Measurements from ENCODE around the gene COLEC12. TPM values are rescaled to one million over a fixed set of nuclear protein-coding genes. Genes with fewer than 3 reads are reported as not detected.
A peak's percentile ranks its signal among the peaks of the same experiment; 100 is the strongest.

COLEC12 gene
- polyA plus RNA-seq, 2 donors, result 0.75 to 1.2 TPM

GRCh38 chr18:452816-453215, 47.7 kb downstream of the COLEC12 start:
- Histone ChIP-seq H3K4me3 (ENCODE audit: low read depth in 1 of 2, low read length in 2 of 2) (no peak overlapping the region), H3K27me3 (ENCODE audit: control insufficient read depth in 1 of 2, insufficient read depth in 2 of 2, low read length in 2 of 2) (no peaks in the 10 kb centered on the region), H3K4me1 (ENCODE audit: control insufficient read depth in 2 of 2, insufficient read depth in 2 of 2, low read length in 1 of 2) (no peaks in the 10 kb centered on the region), H3K36me3 (ENCODE audit: control insufficient read depth in 2 of 2, insufficient read depth in 2 of 2, low read length in 1 of 2) (no peaks in the 10 kb centered on the region), H3K27ac (ENCODE audit: low read depth in 2 of 2, low read length in 1 of 2) (no peak overlapping the region), H3K9me3 (ENCODE audit: control insufficient read depth in 2 of 2, insufficient read depth in 1 of 2, low read depth in 1 of 2, low read length in 1 of 2) (peaks cover 0 to 3% of the 10 kb centered on the region in 2 donors)
- 68 to 73% methylated on average over 1 of the region's 1 CpG for WGBS, 2 donors

GRCh38 chr18:449374-449773, 51.1 kb downstream of the COLEC12 start:
- Histone ChIP-seq H3K4me3 (ENCODE audit: low read depth in 1 of 2, low read length in 2 of 2) (no peak overlapping the region), H3K27me3 (ENCODE audit: control insufficient read depth in 1 of 2, insufficient read depth in 2 of 2, low read length in 2 of 2) (no peaks in the 10 kb centered on the region), H3K27ac (ENCODE audit: low read depth in 2 of 2, low read length in 1 of 2) (peak overlapping the region; percentile 66 to 74), H3K36me3 (ENCODE audit: control insufficient read depth in 2 of 2, insufficient read depth in 2 of 2, low read length in 1 of 2) (no peaks in the 10 kb centered on the region), H3K9me3 (ENCODE audit: control insufficient read depth in 2 of 2, insufficient read depth in 1 of 2, low read depth in 1 of 2, low read length in 1 of 2) (peaks cover 0 to 3% of the 10 kb centered on the region in 2 donors), H3K4me1 (ENCODE audit: control insufficient read depth in 2 of 2, insufficient read depth in 2 of 2, low read length in 1 of 2) (no peaks in the 10 kb centered on the region)
- 32 to 40% methylated on average over 8 of the region's 8 CpGs for WGBS, 2 donors

GRCh38 chr18:448116-448790, 52.2 kb downstream of the COLEC12 start:
- H3K27ac ChIP-seq (ENCODE audit: low read depth in 2 of 2, low read length in 1 of 2), result no peak overlapping the region
- peaks cover 0 to 3% of the 10 kb centered on the region in 2 donors for H3K9me3 ChIP-seq (ENCODE audit: control insufficient read depth in 2 of 2, insufficient read depth in 1 of 2, low read depth in 1 of 2, low read length in 1 of 2)
- 38 to 47% methylated on average over 5 of the region's 5 CpGs for WGBS, 2 donors
- no peaks in the 10 kb centered on the region for H3K4me1 ChIP-seq (ENCODE audit: control insufficient read depth in 2 of 2, insufficient read depth in 2 of 2, low read length in 1 of 2)
- H3K27me3 ChIP-seq (ENCODE audit: control insufficient read depth in 1 of 2, insufficient read depth in 2 of 2, low read length in 2 of 2), result no peaks in the 10 kb centered on the region
- no peaks in the 10 kb centered on the region for H3K36me3 ChIP-seq (ENCODE audit: control insufficient read depth in 2 of 2, insufficient read depth in 2 of 2, low read length in 1 of 2)
- H3K4me3 ChIP-seq (ENCODE audit: low read depth in 1 of 2, low read length in 2 of 2), result no peak overlapping the region

- Histone ChIP-seq H3K4me1 (ENCODE audit: control insufficient read depth in 2 of 2, insufficient read depth in 2 of 2, low read length in 1 of 2) (no peaks in the 10 kb centered on the region), H3K9me3 (ENCODE audit: control insufficient read depth in 2 of 2, insufficient read depth in 1 of 2, low read depth in 1 of 2, low read length in 1 of 2) (peaks cover 0 to 3% of the 10 kb centered on the region in 2 donors), H3K27ac (ENCODE audit: low read depth in 2 of 2, low read length in 1 of 2) (peak overlapping the region in 1 of 2 donors; percentile 65), H3K36me3 (ENCODE audit: control insufficient read depth in 2 of 2, insufficient read depth in 2 of 2, low read length in 1 of 2) (no peaks in the 10 kb centered on the region), H3K27me3 (ENCODE audit: control insufficient read depth in 1 of 2, insufficient read depth in 2 of 2, low read length in 2 of 2) (no peaks in the 10 kb centered on the region), H3K4me3 (ENCODE audit: low read depth in 1 of 2, low read length in 2 of 2) (no peak overlapping the region)
- WGBS, 2 donors, result 55 to 60% methylated on average over 5 of the region's 5 CpGs
These were observed 53.5 kb downstream of the COLEC12 start for GRCh38 chr18:446941-447560.

- Histone ChIP-seq H3K36me3 (ENCODE audit: control insufficient read depth in 2 of 2, insufficient read depth in 2 of 2, low read length in 1 of 2) (no peaks in the 10 kb centered on the region), H3K4me1 (ENCODE audit: control insufficient read depth in 2 of 2, insufficient read depth in 2 of 2, low read length in 1 of 2) (no peaks in the 10 kb centered on the region), H3K27me3 (ENCODE audit: control insufficient read depth in 1 of 2, insufficient read depth in 2 of 2, low read length in 2 of 2) (no peaks in the 10 kb centered on the region), H3K27ac (ENCODE audit: low read depth in 2 of 2, low read length in 1 of 2) (no peak overlapping the region), H3K4me3 (ENCODE audit: low read depth in 1 of 2, low read length in 2 of 2) (no peak overlapping the region), H3K9me3 (ENCODE audit: control insufficient read depth in 2 of 2, insufficient read depth in 1 of 2, low read depth in 1 of 2, low read length in 1 of 2) (no peaks in the 10 kb centered on the region)
- WGBS, 2 donors, result 77 to 86% methylated on average over 3 of the region's 3 CpGs
These were observed 55.4 kb downstream of the COLEC12 start for GRCh38 chr18:445055-445454.

- H3K27ac ChIP-seq (ENCODE audit: low read depth in 2 of 2, low read length in 1 of 2), result no peak overlapping the region
- H3K4me3 ChIP-seq (ENCODE audit: low read depth in 1 of 2, low read length in 2 of 2), result no peak overlapping the region
- no peaks in the 10 kb centered on the region for H3K27me3 ChIP-seq (ENCODE audit: control insufficient read depth in 1 of 2, insufficient read depth in 2 of 2, low read length in 2 of 2)
- no peaks in the 10 kb centered on the region for H3K4me1 ChIP-seq (ENCODE audit: control insufficient read depth in 2 of 2, insufficient read depth in 2 of 2, low read length in 1 of 2)
- 79 to 86% methylated on average over 2 of the region's 2 CpGs for WGBS, 2 donors
- no peaks in the 10 kb centered on the region for H3K36me3 ChIP-seq (ENCODE audit: control insufficient read depth in 2 of 2, insufficient read depth in 2 of 2, low read length in 1 of 2)
- no peaks in the 10 kb centered on the region for H3K9me3 ChIP-seq (ENCODE audit: control insufficient read depth in 2 of 2, insufficient read depth in 1 of 2, low read depth in 1 of 2, low read length in 1 of 2)
These were observed 61.9 kb downstream of the COLEC12 start for GRCh38 chr18:438571-438970.

GRCh38 chr18:435940-436339, 64.6 kb downstream of the COLEC12 start:
- H3K27ac ChIP-seq (ENCODE audit: low read depth in 2 of 2, low read length in 1 of 2), result no peak overlapping the region
- 86 to 89% methylated on average over 4 of the region's 4 CpGs for WGBS, 2 donors
- H3K4me1 ChIP-seq (ENCODE audit: control insufficient read depth in 2 of 2, insufficient read depth in 2 of 2, low read length in 1 of 2), result no peaks in the 10 kb centered on the region
- no peaks in the 10 kb centered on the region for H3K27me3 ChIP-seq (ENCODE audit: control insufficient read depth in 1 of 2, insufficient read depth in 2 of 2, low read length in 2 of 2)
- no peaks in the 10 kb centered on the region for H3K9me3 ChIP-seq (ENCODE audit: control insufficient read depth in 2 of 2, insufficient read depth in 1 of 2, low read depth in 1 of 2, low read length in 1 of 2)
- H3K36me3 ChIP-seq (ENCODE audit: control insufficient read depth in 2 of 2, insufficient read depth in 2 of 2, low read length in 1 of 2), result no peaks in the 10 kb centered on the region
- no peak overlapping the region for H3K4me3 ChIP-seq (ENCODE audit: low read depth in 1 of 2, low read length in 2 of 2)

- Histone ChIP-seq H3K36me3 (ENCODE audit: control insufficient read depth in 2 of 2, insufficient read depth in 2 of 2, low read length in 1 of 2) (no peaks in the 10 kb centered on the region), H3K4me1 (ENCODE audit: control insufficient read depth in 2 of 2, insufficient read depth in 2 of 2, low read length in 1 of 2) (no peaks in the 10 kb centered on the region), H3K27ac (ENCODE audit: low read depth in 2 of 2, low read length in 1 of 2) (no peak overlapping the region), H3K4me3 (ENCODE audit: low read depth in 1 of 2, low read length in 2 of 2) (no peak overlapping the region), H3K27me3 (ENCODE audit: control insufficient read depth in 1 of 2, insufficient read depth in 2 of 2, low read length in 2 of 2) (no peaks in the 10 kb centered on the region), H3K9me3 (ENCODE audit: control insufficient read depth in 2 of 2, insufficient read depth in 1 of 2, low read depth in 1 of 2, low read length in 1 of 2) (no peaks in the 10 kb centered on the region)
- WGBS, 2 donors, result 0 to 28% methylated on average over 1 of the region's 1 CpG
These were observed 66.1 kb downstream of the COLEC12 start for GRCh38 chr18:434410-434809.

GRCh38 chr18:433960-434359, 66.5 kb downstream of the COLEC12 start:
- Histone ChIP-seq H3K4me1 (ENCODE audit: control insufficient read depth in 2 of 2, insufficient read depth in 2 of 2, low read length in 1 of 2) (no peaks in the 10 kb centered on the region), H3K9me3 (ENCODE audit: control insufficient read depth in 2 of 2, insufficient read depth in 1 of 2, low read depth in 1 of 2, low read length in 1 of 2) (no peaks in the 10 kb centered on the region), H3K4me3 (ENCODE audit: low read depth in 1 of 2, low read length in 2 of 2) (no peak overlapping the region), H3K36me3 (ENCODE audit: control insufficient read depth in 2 of 2, insufficient read depth in 2 of 2, low read length in 1 of 2) (no peaks in the 10 kb centered on the region), H3K27me3 (ENCODE audit: control insufficient read depth in 1 of 2, insufficient read depth in 2 of 2, low read length in 2 of 2) (no peaks in the 10 kb centered on the region), H3K27ac (ENCODE audit: low read depth in 2 of 2, low read length in 1 of 2) (no peak overlapping the region)
- WGBS, 2 donors, result 84 to 86% methylated on average over 2 of the region's 2 CpGs

- 71 to 83% methylated on average over 3 of the region's 3 CpGs for WGBS, 2 donors
- no peak overlapping the region for H3K4me3 ChIP-seq (ENCODE audit: low read depth in 1 of 2, low read length in 2 of 2)
- H3K36me3 ChIP-seq (ENCODE audit: control insufficient read depth in 2 of 2, insufficient read depth in 2 of 2, low read length in 1 of 2), result no peaks in the 10 kb centered on the region
- H3K27ac ChIP-seq (ENCODE audit: low read depth in 2 of 2, low read length in 1 of 2), result no peak overlapping the region
- no peaks in the 10 kb centered on the region for H3K9me3 ChIP-seq (ENCODE audit: control insufficient read depth in 2 of 2, insufficient read depth in 1 of 2, low read depth in 1 of 2, low read length in 1 of 2)
- H3K4me1 ChIP-seq (ENCODE audit: control insufficient read depth in 2 of 2, insufficient read depth in 2 of 2, low read length in 1 of 2), result no peaks in the 10 kb centered on the region
- no peaks in the 10 kb centered on the region for H3K27me3 ChIP-seq (ENCODE audit: control insufficient read depth in 1 of 2, insufficient read depth in 2 of 2, low read length in 2 of 2)
These were observed 67.2 kb downstream of the COLEC12 start for GRCh38 chr18:433298-433697.
